GM12878 (cell line): ENCODE measurements around the gene RIPPLY2. TPM values are rescaled to one million over a fixed set of nuclear protein-coding genes. Genes with fewer than 3 reads are reported as not detected.

Experiments
- ATAC-seq: fragments of 200-7000 bp; cut with Tn5 transposase; 3 replicates; pipeline ENCODE4 v1.9.1; 2020; ENCODE audit warnings: mild to moderate bottlenecking, moderate library complexity
- BruUV-seq: library from RNA; stranded (reverse); fragments of 400-500 nt; replicated peaks from 2 replicates; lab custom pipeline; 2021; lab: Mats Ljungman, UMichigan
- CTCF ChIA-PET: fragments of 300-600 bp; sonication (Branson Sonifier 250); formaldehyde crosslinking; extraction: SDS; loops from one replicate; lab custom pipeline; 2021; ENCODE audit warnings: inconsistent platforms; lab: Yijun Ruan, JAX
- POLR2A ChIA-PET: fragments of 350-600 bp; formaldehyde crosslinking; extraction: SDS; loops from one replicate; lab custom pipeline; 2021; ENCODE audit warnings: inconsistent platforms; lab: Charles Lee
- RAD21 ChIA-PET: fragments of 300-600 bp; sonication (Branson Sonifier 250); formaldehyde crosslinking; loops from one replicate; lab custom pipeline; 2023; ENCODE audit warnings: antibody characterized with exemption; ENCODE audit not compliant: unreplicated experiment; lab: Charles Lee
- SMC1A ChIA-PET: fragments of 300-600 bp; sonication (Branson Sonifier 250); formaldehyde crosslinking; loops from one replicate; lab custom pipeline; 2023; ENCODE audit not compliant: unreplicated experiment, uncharacterized antibody; lab: Charles Lee
- DNase-seq: peaks from one replicate; pipeline ENCODE4 v3.0.0-alpha.2; 2011; ENCODE audit warnings: low read depth, low spot score
- FAIRE-seq: peaks from 3 replicates; lab custom pipeline; 2011; peaks lifted over from hg19 to GRCh38; lab: Jason Lieb, UNC
- H2AFZ ChIP-seq: 2 replicates; pipeline ENCODE4 v1.6.0; 2011; ENCODE audit warnings: low read depth, low read length, control low read depth; ENCODE audit not compliant: control insufficient read depth
- H3K27ac ChIP-seq: 2 replicates; pipeline ENCODE4 v1.5.1; 2011; ENCODE audit warnings: control low read depth; ENCODE audit not compliant: control insufficient read depth, insufficient read depth
- H3K27me3 ChIP-seq, 2 experiments: replicated peaks in 1 of 2; 2 replicates each; pipeline versions ENCODE4 v1.6.0 to v1.6.1; 2011; ENCODE audit warnings: low read length in 1 of 2; ENCODE audit not compliant: control insufficient read depth in 2 of 2, insufficient read depth in 2 of 2
- H3K36me3 ChIP-seq, 2 experiments: 2 replicates each; pipeline ENCODE4 v1.5.1; 2011; ENCODE audit warnings: low read length in 1 of 2; ENCODE audit not compliant: control insufficient read depth in 2 of 2, insufficient read depth in 2 of 2
- H3K4me1 ChIP-seq: 2 replicates; pipeline ENCODE4 v1.6.1; 2011; ENCODE audit warnings: mild to moderate bottlenecking, low read length, moderate library complexity, mixed read lengths; ENCODE audit not compliant: control insufficient read depth, insufficient read depth
- H3K4me2 ChIP-seq: 2 replicates; pipeline ENCODE4 v1.6.0; 2011; ENCODE audit warnings: control low read depth; ENCODE audit not compliant: control insufficient read depth, insufficient read depth
- H3K4me3 ChIP-seq: fragments of 200-600 bp; sonication (generic); 2 replicates; pipeline ENCODE4 v1.5.1; 2016
- H3K79me2 ChIP-seq: 2 replicates; pipeline ENCODE4 v1.6.0; 2011; ENCODE audit warnings: low read length; ENCODE audit not compliant: control insufficient read depth, insufficient read depth
- H3K9ac ChIP-seq: 2 replicates; pipeline ENCODE4 v1.8.0; 2011; ENCODE audit warnings: low read length, control low read depth, mixed read lengths; ENCODE audit not compliant: control insufficient read depth, insufficient read depth
- H3K9me3 ChIP-seq: replicated peaks from 3 replicates; pipeline ENCODE4 v1.5.1; 2011; ENCODE audit warnings: mild to moderate bottlenecking, low read length; ENCODE audit not compliant: control insufficient read depth, insufficient read depth
- H4K20me1 ChIP-seq: 2 replicates; pipeline ENCODE4 v1.6.0; 2011; ENCODE audit not compliant: control insufficient read depth, insufficient read depth
- BACH1 ChIP-seq: fragments of 450-650 bp; IDR thresholded peaks from 2 replicates; pipeline ENCODE4 v1.6.1; 2017; ENCODE audit warnings: mild to moderate bottlenecking, borderline replicate concordance
- BCL11A ChIP-seq: IDR thresholded peaks from 2 replicates; pipeline ENCODE4 v1.6.1; 2011; ENCODE audit warnings: low read depth, low read length
- BMI1 ChIP-seq: fragments of 450-650 bp; IDR thresholded peaks from 2 replicates; pipeline ENCODE4 v1.6.1; 2016; ENCODE audit warnings: mild to moderate bottlenecking, moderate library complexity, borderline replicate concordance
- CEBPB ChIP-seq, 2 experiments: fragments of 150-350 bp in 1 of 2; IDR thresholded peaks; 2 replicates each; pipeline ENCODE4 v1.6.1; 2012 to 2014; ENCODE audit warnings: low read depth in 2 of 2, low read length in 2 of 2, borderline replicate concordance in 1 of 2, inconsistent platforms in 1 of 2
- ETV6 ChIP-seq, 2 experiments: fragments of 450-650 bp in 1 of 2; IDR thresholded peaks in 1 of 2; conservative IDR thresholded peaks in 1 of 2; 2 replicates each; pipeline ENCODE4 v1.6.1; 2014; ENCODE audit warnings: antibody characterized with exemption in 1 of 2, borderline replicate concordance in 1 of 2, low read depth in 1 of 2, mild to moderate bottlenecking in 1 of 2, moderate library complexity in 1 of 2
- HDGF ChIP-seq: fragments of 450-650 bp; IDR thresholded peaks from 2 replicates; pipeline ENCODE4 v1.6.1; 2016; ENCODE audit warnings: antibody characterized with exemption
- MEF2B ChIP-seq: fragments of 450-650 bp; IDR thresholded peaks from 2 replicates; pipeline ENCODE4 v1.6.1; 2018; ENCODE audit warnings: mild to moderate bottlenecking, moderate library complexity; ENCODE audit not compliant: partially characterized antibody, poor library complexity, severe bottlenecking
- MYC ChIP-seq: IDR thresholded peaks from 2 replicates; pipeline ENCODE4 v1.6.1; 2011; ENCODE audit warnings: mild to moderate bottlenecking, low read length, moderate library complexity, inconsistent platforms; ENCODE audit not compliant: insufficient read depth, insufficient replicate concordance, insufficient read length, severe bottlenecking
- NR2F1 ChIP-seq: fragments of 450-650 bp; conservative IDR thresholded peaks from 2 replicates; pipeline ENCODE4 v1.6.1; 2017; ENCODE audit warnings: mild to moderate bottlenecking
- PML ChIP-seq: IDR thresholded peaks from 2 replicates; pipeline ENCODE4 v1.6.1; 2012; ENCODE audit warnings: low read length, inconsistent platforms
- RAD51 ChIP-seq: fragments of 450-650 bp; IDR thresholded peaks from 2 replicates; pipeline ENCODE4 v1.6.1; 2016; ENCODE audit warnings: moderate library complexity, mild to moderate bottlenecking, inconsistent platforms
- TBL1XR1 ChIP-seq: IDR thresholded peaks from 2 replicates; pipeline ENCODE4 v1.6.1; 2012; ENCODE audit warnings: low read depth, low read length, improper control_type of control experiment
- WRNIP1 ChIP-seq: IDR thresholded peaks from 2 replicates; pipeline ENCODE4 v1.6.1; 2011; ENCODE audit warnings: low read depth, low read length, improper control_type of control experiment, borderline replicate concordance
- YBX1 ChIP-seq: fragments of 450-650 bp; IDR thresholded peaks from 2 replicates; pipeline ENCODE4 v1.6.1; 2016; ENCODE audit warnings: antibody characterized with exemption
- ZNF274 ChIP-seq: IDR thresholded peaks from one replicate; pipeline ENCODE4 v1.8.0; 2011; ENCODE audit not compliant: insufficient read length, insufficient read depth
- WGBS: methylation state at CpG from one replicate; pipeline ENCODE4 v1.1.6; 2016; ENCODE audit warnings: low lambda C conversion rate; ENCODE audit not compliant: insufficient replicate concordance, insufficient coverage; ENCODE audit errors: missing lambda C conversion rate; 5-methylcytosine and 5-hydroxymethylcytosine counted together
- in situ Hi-C: fragments of 300-500 bp; cut with MboI; formaldehyde crosslinking; loops from 9 replicates; pipeline ENCODE4 v1.14.3; 2018; ENCODE audit warnings: mixed read lengths
- intact Hi-C: fragments of 100-400 bp; cut with micrococcal nuclease; formaldehyde crosslinking; loops from one replicate; pipeline ENCODE4 v1.14.2; 2022; ENCODE audit not compliant: unreplicated experiment
- polyA plus RNA-seq, 11 experiments: library from polyadenylated mRNA; depleted of rRNA in 4 of 11; unstranded in 6 of 11; stranded (reverse) in 5 of 11; fragments of >200 nt; fragmentation: Nextera tagmentation in 4 of 11; fragmentation: Illumina TruSeq in 1 of 11; extraction: Ambion mirVana in 4 of 11; extraction: Trizol in 1 of 11; gene quantifications; 1 replicate in 1 of 11; 2 replicates in 10 of 11; pipeline versions ENCODE4 v1.2.1 to v1.2.3, GENCODE V29; 2011 to 2016; ENCODE audit warnings: inconsistent platforms in 2 of 11, missing spikeins in 2 of 11, low read depth in 1 of 11
- total RNA-seq, 4 experiments: library from RNA; depleted of rRNA in 3 of 4; stranded (reverse); fragments of >200 nt in 3 of 4; fragmentation: Illumina TruSeq in 1 of 4; extraction: Trizol in 1 of 4; gene quantifications; 2 replicates each; pipeline versions ENCODE4 v1.2.1 to v1.2.3, GENCODE V29; 2013 to 2021
- TF ChIP-seq, protein P1 (sequence below): IDR thresholded peaks from 2 replicates; pipeline ENCODE4 v1.6.1; 2011; ENCODE audit warnings: low read depth, low read length, improper control_type of control experiment, borderline replicate concordance
- TF ChIP-seq, protein P2 (sequence below): fragments of 450-650 bp; formaldehyde crosslinking; IDR thresholded peaks from 2 replicates; pipeline ENCODE4 v1.4.0; 2022; ENCODE audit warnings: mild to moderate bottlenecking, moderate library complexity
- TF ChIP-seq, protein P3 (sequence below): IDR thresholded peaks from 2 replicates; pipeline ENCODE4 v1.6.1; 2011; ENCODE audit warnings: borderline replicate concordance, low read depth, mild to moderate bottlenecking, moderate library complexity, mixed read lengths, low read length; ENCODE audit not compliant: insufficient read depth; ENCODE audit errors: extremely low read length

The RIPPLY2 gene
- total and polyA plus RNA-seq, 10 of the 15 experiments (the other 5 are each of a cell fraction or from before 2014, with no cell fraction given), result 0.09 to 0.51 (median 0.17) TPM; not detected in 7

DNA sequence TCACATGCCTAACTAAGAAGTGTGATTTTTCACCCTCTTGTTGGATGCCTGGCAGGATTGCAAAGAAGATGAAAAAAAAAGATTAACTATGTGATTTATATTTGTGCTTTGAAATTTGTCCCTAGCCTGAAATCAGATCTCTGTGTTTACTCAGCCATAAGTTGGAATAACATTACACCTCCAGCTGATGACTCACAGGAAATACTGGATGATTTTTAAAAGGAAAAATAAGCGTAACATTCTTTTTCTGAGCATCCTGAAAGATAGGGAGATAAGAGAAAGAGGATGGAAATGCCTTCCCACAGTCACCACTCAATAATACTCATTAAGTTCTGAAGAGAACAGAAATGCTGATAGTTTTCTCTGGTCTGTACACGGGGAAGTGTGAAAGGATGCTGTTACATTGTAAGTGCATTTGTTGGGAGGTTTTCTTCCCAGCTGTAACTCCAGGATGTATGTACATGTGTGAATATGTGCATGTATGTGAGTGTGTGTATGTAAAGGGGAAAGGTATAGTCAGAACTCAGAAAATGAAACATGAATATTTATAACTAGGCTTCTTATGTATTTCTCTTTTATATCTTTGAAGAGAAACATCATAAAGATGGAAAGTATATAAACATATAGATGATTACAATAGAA is 37.4 kb upstream of the RIPPLY2 start (continued):
- TF ChIP-seq BMI1 (no peak), WRNIP1 (no peak), MYC (no peak), BCL11A (no peak), MEF2B (no peak)

DNA sequence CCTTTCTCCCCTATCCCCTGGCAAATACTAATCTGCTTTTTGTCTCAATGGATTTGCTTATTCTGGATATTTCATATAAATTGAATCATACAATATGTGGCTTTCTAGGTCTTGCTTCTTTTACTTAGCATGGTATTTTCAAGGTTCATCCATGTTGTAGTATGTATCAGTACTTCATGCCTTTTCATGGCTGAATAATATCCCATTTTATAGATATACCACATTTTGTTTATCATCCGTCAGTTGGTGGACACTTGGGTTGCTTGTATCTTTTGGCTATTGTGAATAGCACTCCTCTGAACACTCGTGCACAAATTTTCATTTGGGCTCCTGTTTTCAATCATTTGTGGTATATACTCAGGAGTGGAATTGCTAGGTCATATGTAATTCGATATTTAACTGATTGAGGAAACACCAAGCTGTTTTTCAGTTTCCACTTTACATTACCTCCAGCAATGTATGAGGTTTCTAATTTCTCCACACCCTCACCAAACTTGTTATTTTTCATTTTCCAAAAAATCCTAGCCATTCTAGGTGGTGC is 30.5 kb upstream of the RIPPLY2 start:
- no peak for FAIRE-seq
- POLR2A ChIA-PET, result interaction anchor here (0.6 kb wide), 1 partner anchor 622 kb away, joined by 3 read pairs; no protein-coding TSS in a partner anchor
- H3K4me2 ChIP-seq, result no peak overlapping the region
- DNase-seq, result no peak
- WGBS, result 32% methylated on average over 3 of the region's 3 CpGs
- no peak overlapping the region for H3K4me3 ChIP-seq
- no peaks in the 10 kb centered on the region for H3K36me3 ChIP-seq
- H3K79me2 ChIP-seq, result no peaks in the 10 kb centered on the region
- SMC1A ChIA-PET, result no interaction called here
- H2AFZ ChIP-seq, result no peak overlapping the region
- intact Hi-C loops, result no loop called here
- no peak overlapping the region for H3K9ac ChIP-seq
- H3K27ac ChIP-seq, result no peak overlapping the region
- no peaks in the 10 kb centered on the region for H3K27me3 ChIP-seq
- no peaks in the 10 kb centered on the region for H4K20me1 ChIP-seq
- RAD21 ChIA-PET, result no interaction called here
- CTCF ChIA-PET, result no interaction called here
- no peak for ATAC-seq
- H3K4me1 ChIP-seq, result no peaks in the 10 kb centered on the region
- no TSS peak for BruUV-seq
- in situ Hi-C loops, result no loop called here
- no peaks in the 10 kb centered on the region for H3K9me3 ChIP-seq
- no peak for TF ChIP-seq YBX1
- TF ChIP-seq ZNF274, result no peak
- TF ChIP-seq RAD51, result no peak
- no peak for TF ChIP-seq NR2F1
- TF ChIP-seq PML, result no peak
- TF ChIP-seq BACH1, result no peak
- no peak for TF ChIP-seq HDGF
- no peak for TF ChIP-seq CEBPB (IDR thresholded peaks at IDR 0.05; ENCODE audit: borderline replicate concordance in 1 of 2, low read depth in 2 of 2, low read length in 2 of 2)
- no peak for TF ChIP-seq ETV6 (conservative IDR thresholded peaks at IDR 0.05 in 1 of 2, IDR thresholded peaks at IDR 0.05 in 1 of 2; ENCODE audit: borderline replicate concordance in 1 of 2, low read depth in 1 of 2)
- TF ChIP-seq, protein P1, sequence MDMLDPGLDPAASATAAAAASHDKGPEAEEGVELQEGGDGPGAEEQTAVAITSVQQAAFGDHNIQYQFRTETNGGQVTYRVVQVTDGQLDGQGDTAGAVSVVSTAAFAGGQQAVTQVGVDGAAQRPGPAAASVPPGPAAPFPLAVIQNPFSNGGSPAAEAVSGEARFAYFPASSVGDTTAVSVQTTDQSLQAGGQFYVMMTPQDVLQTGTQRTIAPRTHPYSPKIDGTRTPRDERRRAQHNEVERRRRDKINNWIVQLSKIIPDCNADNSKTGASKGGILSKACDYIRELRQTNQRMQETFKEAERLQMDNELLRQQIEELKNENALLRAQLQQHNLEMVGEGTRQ, result no peak
- no peak for TF ChIP-seq TBL1XR1
- TF ChIP-seq, protein P2, sequence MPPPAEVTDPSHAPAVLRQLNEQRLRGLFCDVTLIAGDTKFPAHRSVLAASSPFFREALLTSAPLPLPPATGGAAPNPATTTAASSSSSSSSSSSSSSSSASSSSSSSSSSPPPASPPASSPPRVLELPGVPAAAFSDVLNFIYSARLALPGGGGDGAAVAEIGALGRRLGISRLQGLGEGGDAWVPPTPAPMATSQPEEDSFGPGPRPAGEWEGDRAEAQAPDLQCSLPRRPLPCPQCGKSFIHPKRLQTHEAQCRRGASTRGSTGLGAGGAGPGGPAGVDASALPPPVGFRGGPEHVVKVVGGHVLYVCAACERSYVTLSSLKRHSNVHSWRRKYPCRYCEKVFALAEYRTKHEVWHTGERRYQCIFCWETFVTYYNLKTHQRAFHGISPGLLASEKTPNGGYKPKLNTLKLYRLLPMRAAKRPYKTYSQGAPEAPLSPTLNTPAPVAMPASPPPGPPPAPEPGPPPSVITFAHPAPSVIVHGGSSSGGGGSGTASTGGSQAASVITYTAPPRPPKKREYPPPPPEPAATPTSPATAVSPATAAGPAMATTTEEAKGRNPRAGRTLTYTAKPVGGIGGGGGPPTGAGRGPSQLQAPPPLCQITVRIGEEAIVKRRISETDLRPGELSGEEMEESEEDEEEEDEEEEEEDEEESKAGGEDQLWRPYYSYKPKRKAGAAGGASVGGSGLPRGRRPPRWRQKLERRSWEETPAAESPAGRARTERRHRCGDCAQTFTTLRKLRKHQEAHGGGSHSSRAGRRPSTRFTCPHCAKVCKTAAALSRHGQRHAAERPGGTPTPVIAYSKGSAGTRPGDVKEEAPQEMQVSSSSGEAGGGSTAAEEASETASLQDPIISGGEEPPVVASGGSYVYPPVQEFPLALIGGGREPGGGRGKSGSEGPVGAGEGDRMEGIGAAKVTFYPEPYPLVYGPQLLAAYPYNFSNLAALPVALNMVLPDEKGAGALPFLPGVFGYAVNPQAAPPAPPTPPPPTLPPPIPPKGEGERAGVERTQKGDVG (CRISPR knock-in tag), result no peak
- TF ChIP-seq, protein P3, sequence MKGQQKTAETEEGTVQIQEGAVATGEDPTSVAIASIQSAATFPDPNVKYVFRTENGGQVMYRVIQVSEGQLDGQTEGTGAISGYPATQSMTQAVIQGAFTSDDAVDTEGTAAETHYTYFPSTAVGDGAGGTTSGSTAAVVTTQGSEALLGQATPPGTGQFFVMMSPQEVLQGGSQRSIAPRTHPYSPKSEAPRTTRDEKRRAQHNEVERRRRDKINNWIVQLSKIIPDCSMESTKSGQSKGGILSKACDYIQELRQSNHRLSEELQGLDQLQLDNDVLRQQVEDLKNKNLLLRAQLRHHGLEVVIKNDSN, result no peak
